Measurements from ENCODE around the gene DGKK. TPM values are rescaled to one million over a fixed set of nuclear protein-coding genes. Genes with fewer than 3 reads are reported as not detected.

Gene DGKK
- total and polyA plus RNA-seq, 4 donors, result 0.01 to 0.03 (median 0.02) TPM; not detected in 1

- Histone ChIP-seq H3K36me3 (ENCODE audit: control insufficient read depth in 4 of 4, insufficient read depth in 4 of 4, low read length in 4 of 4) (no peaks in the 10 kb centered on the region), H3K4me3 (no peak overlapping the region), H3K27me3 (ENCODE audit: control insufficient read depth in 3 of 3, insufficient read depth in 3 of 3, low read length in 2 of 3) (peaks cover 0 to 61% (median 32%) of the 10 kb centered on the region in 3 donors), H3K9ac (ENCODE audit: insufficient read depth in 1 of 2, low read length in 2 of 2) (no peak overlapping the region), H3K4me1 (ENCODE audit: control insufficient read depth in 5 of 5, insufficient read depth in 5 of 5, low read length in 5 of 5) (no peaks in the 10 kb centered on the region), H3K9me3 (ENCODE audit: control insufficient read depth in 4 of 4, insufficient read depth in 3 of 4, low read length in 3 of 4) (no peaks in the 10 kb centered on the region), H3K27ac (ENCODE audit: low read depth in 1 of 2, low read length in 1 of 2) (no peak overlapping the region)
- WGBS, 2 donors, result 30 to 69% methylated on average over 1 of the region's 1 CpG
- no peak for ATAC-seq (ENCODE audit: insufficient read depth, low FRiP score)
- no peak for DNase-seq
- TF ChIP-seq, protein P1, sequence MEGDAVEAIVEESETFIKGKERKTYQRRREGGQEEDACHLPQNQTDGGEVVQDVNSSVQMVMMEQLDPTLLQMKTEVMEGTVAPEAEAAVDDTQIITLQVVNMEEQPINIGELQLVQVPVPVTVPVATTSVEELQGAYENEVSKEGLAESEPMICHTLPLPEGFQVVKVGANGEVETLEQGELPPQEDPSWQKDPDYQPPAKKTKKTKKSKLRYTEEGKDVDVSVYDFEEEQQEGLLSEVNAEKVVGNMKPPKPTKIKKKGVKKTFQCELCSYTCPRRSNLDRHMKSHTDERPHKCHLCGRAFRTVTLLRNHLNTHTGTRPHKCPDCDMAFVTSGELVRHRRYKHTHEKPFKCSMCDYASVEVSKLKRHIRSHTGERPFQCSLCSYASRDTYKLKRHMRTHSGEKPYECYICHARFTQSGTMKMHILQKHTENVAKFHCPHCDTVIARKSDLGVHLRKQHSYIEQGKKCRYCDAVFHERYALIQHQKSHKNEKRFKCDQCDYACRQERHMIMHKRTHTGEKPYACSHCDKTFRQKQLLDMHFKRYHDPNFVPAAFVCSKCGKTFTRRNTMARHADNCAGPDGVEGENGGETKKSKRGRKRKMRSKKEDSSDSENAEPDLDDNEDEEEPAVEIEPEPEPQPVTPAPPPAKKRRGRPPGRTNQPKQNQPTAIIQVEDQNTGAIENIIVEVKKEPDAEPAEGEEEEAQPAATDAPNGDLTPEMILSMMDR (IDR thresholded peaks at IDR 0.05; ENCODE audit: control extremely low read depth, extremely low read depth), result no peak
Measured at GRCh38 chrX:50459615-50460014, 11.0 kb downstream of the DGKK start.

- ATAC-seq (ENCODE audit: insufficient read depth, low FRiP score), result no peak
- Histone ChIP-seq H3K27me3 (ENCODE audit: control insufficient read depth in 3 of 3, insufficient read depth in 3 of 3, low read length in 2 of 3) (peaks cover 0 to 64% (median 32%) of the 10 kb centered on the region in 3 donors), H3K36me3 (ENCODE audit: control insufficient read depth in 4 of 4, insufficient read depth in 4 of 4, low read length in 4 of 4) (no peaks in the 10 kb centered on the region), H3K27ac (ENCODE audit: low read depth in 1 of 2, low read length in 1 of 2) (no peak overlapping the region), H3K4me3 (no peak overlapping the region), H3K4me1 (ENCODE audit: control insufficient read depth in 5 of 5, insufficient read depth in 5 of 5, low read length in 5 of 5) (no peaks in the 10 kb centered on the region), H3K9me3 (ENCODE audit: control insufficient read depth in 4 of 4, insufficient read depth in 3 of 4, low read length in 3 of 4) (no peaks in the 10 kb centered on the region), H3K9ac (ENCODE audit: insufficient read depth in 1 of 2, low read length in 2 of 2) (no peak overlapping the region)
- TF ChIP-seq, protein P1 (IDR thresholded peaks at IDR 0.05; ENCODE audit: control extremely low read depth, extremely low read depth), result no peak
- no peak for DNase-seq
- WGBS, 2 donors, result 61 to 80% methylated on average over 3 of the region's 3 CpGs
Measured at GRCh38 chrX:50458483-50458882, 12.1 kb downstream of the DGKK start.

GRCh38 chrX:50456712-50457484 lies 13.7 kb downstream of the DGKK start:
- TF ChIP-seq, protein P1 (IDR thresholded peaks at IDR 0.05; ENCODE audit: control extremely low read depth, extremely low read depth), result no peak
- H3K9ac ChIP-seq (ENCODE audit: insufficient read depth in 1 of 2, low read length in 2 of 2), result no peak overlapping the region
- 53 to 54% methylated on average over 6 of the region's 6 CpGs for WGBS, 2 donors
- no peaks in the 10 kb centered on the region for H3K9me3 ChIP-seq (ENCODE audit: control insufficient read depth in 4 of 4, insufficient read depth in 3 of 4, low read length in 3 of 4)
- H3K36me3 ChIP-seq (ENCODE audit: control insufficient read depth in 4 of 4, insufficient read depth in 4 of 4, low read length in 4 of 4), result no peaks in the 10 kb centered on the region
- no peak for DNase-seq
- no peaks in the 10 kb centered on the region for H3K4me1 ChIP-seq (ENCODE audit: control insufficient read depth in 5 of 5, insufficient read depth in 5 of 5, low read length in 5 of 5)
- no peak overlapping the region for H3K27ac ChIP-seq (ENCODE audit: low read depth in 1 of 2, low read length in 1 of 2)
- no peak overlapping the region for H3K4me3 ChIP-seq
- ATAC-seq (ENCODE audit: insufficient read depth, low FRiP score), result no peak
- peaks cover 0 to 68% (median 39%) of the 10 kb centered on the region in 3 donors for H3K27me3 ChIP-seq (ENCODE audit: control insufficient read depth in 3 of 3, insufficient read depth in 3 of 3, low read length in 2 of 3)
